Activated T-cell treated with anti-CD3 and anti-CD28 coated beads, Interleukin-2, amount 50 U/mL, for 72 hours (primary cell): ENCODE measurements around the gene MEIS2. TPM values are rescaled to one million over a fixed set of nuclear protein-coding genes. Genes with fewer than 3 reads are reported as not detected.

Experiments
- ATAC-seq, 2 donors: fragments of 150-1000 bp; cut with Tn5 transposase; replicated peaks in 1 of 2; 2 replicates each; pipeline ENCODE4 v1.10.0; 2021; ENCODE audit warnings: moderate library complexity in 2 of 2, mild to moderate bottlenecking in 1 of 2
- DNase-seq, 2 donors: peaks; one replicate each; pipeline ENCODE4 v3.0.0; 2021 to 2022; ENCODE audit warnings: mixed read lengths in 1 of 2
- H3K27ac Mint-ChIP-seq: one replicate; pipeline ENCODE4 v1.8.0; 2022; ENCODE audit warnings: mild to moderate bottlenecking, moderate library complexity, mixed read lengths
- H3K27me3 Mint-ChIP-seq: one replicate; pipeline ENCODE4 v1.8.0; 2022; ENCODE audit warnings: low read depth, mixed read lengths
- H3K36me3 Mint-ChIP-seq, 2 donors: one replicate each; pipeline ENCODE4 v1.8.0; 2022; ENCODE audit warnings: mixed read lengths in 2 of 2, mild to moderate bottlenecking in 1 of 2; ENCODE audit not compliant: insufficient read depth in 2 of 2
- H3K4me1 Mint-ChIP-seq: one replicate; pipeline ENCODE4 v1.8.0; 2022; ENCODE audit warnings: low read depth, mixed read lengths
- H3K4me3 Mint-ChIP-seq, 2 donors: one replicate each; pipeline ENCODE4 v1.8.0; 2022; ENCODE audit warnings: mild to moderate bottlenecking in 2 of 2, mixed read lengths in 2 of 2, moderate library complexity in 2 of 2
- H3K9me3 Mint-ChIP-seq, 2 donors: one replicate each; pipeline ENCODE4 v1.8.0; 2022; ENCODE audit warnings: mixed read lengths in 2 of 2
- total RNA-seq, 2 donors: library from RNA; stranded (reverse); gene quantifications; one replicate each; pipeline ENCODE4 v1.2.3, GENCODE V29; 2022

The MEIS2 gene
- total RNA-seq, result under 1 TPM in 1 of 2 donors, not detected in 1; 0.19 TPM

DNA sequence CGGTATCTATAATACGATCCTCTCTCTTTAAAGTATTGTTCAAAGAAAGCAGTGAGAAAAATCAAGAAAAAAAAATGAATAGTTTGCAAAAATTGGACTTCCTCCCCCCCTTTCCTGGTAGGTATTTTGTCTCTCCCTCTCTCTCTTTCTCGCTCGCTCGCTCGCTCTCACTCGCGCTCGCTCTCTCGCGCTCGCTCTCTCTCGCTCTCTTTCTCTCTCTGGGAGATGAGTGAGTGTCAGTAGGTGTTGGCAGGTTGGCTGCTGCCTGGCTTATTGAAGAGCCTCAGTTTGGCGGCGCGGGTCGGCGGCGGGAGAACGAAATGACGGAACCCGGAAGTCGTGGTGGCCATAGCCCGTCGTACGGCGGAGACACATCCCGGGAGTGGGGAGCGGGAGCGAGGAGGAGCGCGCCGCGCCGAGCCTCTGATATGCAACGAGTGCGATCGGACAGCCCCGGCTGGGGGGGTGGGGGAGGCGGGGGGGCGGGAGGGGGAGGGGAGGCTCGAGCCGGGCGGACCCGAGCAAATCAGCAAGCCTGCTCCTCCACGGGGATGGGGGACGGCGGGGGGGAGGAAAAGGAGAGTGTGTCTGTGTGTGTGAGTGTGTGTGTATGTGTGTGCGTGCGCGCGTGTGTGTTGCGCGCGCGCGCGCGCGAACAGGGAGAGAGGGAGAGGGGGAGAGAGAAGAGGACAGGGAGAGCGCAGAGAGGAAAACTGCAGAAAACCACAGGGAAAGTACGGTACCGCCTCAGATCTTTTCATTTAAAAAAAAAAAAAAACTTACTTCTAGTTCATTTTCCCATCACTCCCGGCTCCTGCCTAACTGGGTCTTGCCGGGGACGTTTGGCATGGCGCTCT is at the start of gene MEIS2:
TSS of gene MEIS2 (minus strand) at position 441 of the 857 bp plus-strand sequence. CDS start 1,083 bp downstream, outside the sequence.
- DNase-seq, result peak; percentile 58 to 62
- peaks cover 11 to 15% of the 10 kb centered on the region in 2 donors for H3K36me3 Mint-ChIP-seq
- H3K4me1 Mint-ChIP-seq, result peaks cover 47% of the 10 kb centered on the region
- peaks cover 89% of the 10 kb centered on the region for H3K27me3 Mint-ChIP-seq
- H3K4me3 Mint-ChIP-seq, result peak within 1 kb of the TSS; percentile 85 to 95
- peak; percentile 54 to 59 for ATAC-seq
- H3K27ac Mint-ChIP-seq, result peak within 1 kb of the TSS; percentile 91
- H3K9me3 Mint-ChIP-seq, result peaks cover 0 to 4% of the 10 kb centered on the region in 2 donors

DNA sequence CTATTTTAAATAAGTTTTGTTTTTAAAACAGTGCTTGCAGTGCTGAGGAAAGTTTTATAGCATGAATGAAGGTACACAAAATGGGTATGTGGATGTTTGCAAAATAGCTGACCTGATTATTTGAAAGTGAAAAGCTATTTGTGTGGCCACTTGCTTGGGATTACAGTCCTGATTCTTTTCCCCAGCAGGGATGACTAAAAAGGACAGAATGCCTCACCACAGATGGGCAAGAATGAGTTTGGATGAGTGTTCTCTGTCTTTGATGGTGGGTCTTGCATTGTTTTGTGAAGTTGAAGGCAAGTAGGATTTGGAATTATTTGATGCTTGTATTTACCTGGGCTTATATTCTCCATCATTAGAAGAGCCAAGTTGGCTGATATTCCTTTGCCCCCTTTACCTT is 48.8 kb upstream of the MEIS2 start:
- H3K4me1 Mint-ChIP-seq, result no peaks in the 10 kb centered on the region
- no peaks in the 10 kb centered on the region for H3K36me3 Mint-ChIP-seq
- no peak overlapping the region for H3K4me3 Mint-ChIP-seq
- no peaks in the 10 kb centered on the region for H3K27me3 Mint-ChIP-seq
- H3K9me3 Mint-ChIP-seq, result no peaks in the 10 kb centered on the region
- H3K27ac Mint-ChIP-seq, result no peak overlapping the region
- no peak for ATAC-seq
- no peak for DNase-seq

DNA sequence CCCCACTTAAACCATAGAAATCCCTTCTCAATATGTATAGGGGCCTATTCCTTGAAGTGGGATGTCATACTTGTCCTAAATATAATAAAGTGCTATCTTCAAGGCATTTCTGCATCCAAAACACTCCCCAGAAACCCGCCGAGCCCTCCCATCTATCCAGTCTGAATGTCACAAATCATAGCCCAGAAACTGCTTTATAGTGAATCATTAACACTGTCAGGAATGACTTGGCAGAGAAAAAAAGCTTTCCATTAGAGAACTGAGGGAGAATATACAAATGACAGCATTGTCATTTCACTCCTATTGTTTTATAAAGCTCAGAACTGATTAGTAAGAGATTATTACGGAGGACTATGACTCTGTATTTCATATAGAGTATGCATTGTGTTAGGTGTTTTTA is 48.4 kb upstream of the MEIS2 start:
- no peak for DNase-seq
- H3K36me3 Mint-ChIP-seq, result no peaks in the 10 kb centered on the region
- H3K27ac Mint-ChIP-seq, result no peak overlapping the region
- H3K4me1 Mint-ChIP-seq, result no peaks in the 10 kb centered on the region
- no peak overlapping the region for H3K4me3 Mint-ChIP-seq
- no peaks in the 10 kb centered on the region for H3K9me3 Mint-ChIP-seq
- H3K27me3 Mint-ChIP-seq, result no peaks in the 10 kb centered on the region
- no peak for ATAC-seq

DNA sequence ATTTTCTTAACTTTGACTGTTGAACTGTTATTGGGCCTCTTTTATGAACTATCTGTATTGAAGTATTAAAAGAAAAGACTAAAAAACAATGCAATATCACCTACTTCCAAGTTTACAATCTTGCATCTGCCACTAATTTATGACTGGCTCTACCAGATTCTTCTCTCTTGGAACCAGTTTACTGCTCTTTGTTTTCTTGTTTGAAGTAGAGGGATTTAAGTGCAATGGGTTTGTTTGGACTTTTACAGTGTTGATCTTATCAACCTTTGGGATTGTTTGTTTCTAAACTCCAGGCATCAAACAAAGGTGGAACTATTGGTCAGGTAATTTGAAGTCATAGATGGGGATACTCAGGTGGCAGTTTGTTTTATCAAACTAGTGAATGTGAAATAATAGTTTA is 43.0 kb upstream of the MEIS2 start:
- DNase-seq (no peak), ATAC-seq (no peak)
- H3K9me3 Mint-ChIP-seq, result no peaks in the 10 kb centered on the region
- peaks cover 10% of the 10 kb centered on the region for H3K27me3 Mint-ChIP-seq
- no peaks in the 10 kb centered on the region for H3K36me3 Mint-ChIP-seq
- no peaks in the 10 kb centered on the region for H3K4me1 Mint-ChIP-seq
- H3K27ac Mint-ChIP-seq, result no peak overlapping the region
- no peak overlapping the region for H3K4me3 Mint-ChIP-seq

DNA sequence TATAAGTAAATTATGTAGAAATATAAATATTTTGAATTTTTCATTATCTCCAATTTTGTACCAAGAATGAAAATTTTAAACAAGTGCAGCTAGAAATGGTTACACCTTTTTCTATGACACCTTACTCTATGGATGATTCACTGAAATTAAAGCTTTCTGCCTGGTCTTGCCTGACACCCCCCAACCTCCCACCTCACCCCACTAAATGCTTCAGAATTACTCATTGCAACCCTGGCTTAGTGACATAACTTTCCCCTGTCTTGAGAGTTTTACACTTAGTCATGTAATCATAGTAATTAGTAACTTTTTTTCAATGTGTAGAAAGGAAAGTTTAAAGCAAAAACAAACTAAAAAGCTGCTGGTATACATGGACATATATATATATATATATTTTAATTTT is 42.0 kb upstream of the MEIS2 start:
- no peak for DNase-seq
- no peak for ATAC-seq
- no peaks in the 10 kb centered on the region for H3K9me3 Mint-ChIP-seq
- no peaks in the 10 kb centered on the region for H3K36me3 Mint-ChIP-seq
- H3K27me3 Mint-ChIP-seq, result peaks cover 10% of the 10 kb centered on the region
- no peak overlapping the region for H3K27ac Mint-ChIP-seq
- H3K4me3 Mint-ChIP-seq, result no peak overlapping the region
- no peaks in the 10 kb centered on the region for H3K4me1 Mint-ChIP-seq

DNA sequence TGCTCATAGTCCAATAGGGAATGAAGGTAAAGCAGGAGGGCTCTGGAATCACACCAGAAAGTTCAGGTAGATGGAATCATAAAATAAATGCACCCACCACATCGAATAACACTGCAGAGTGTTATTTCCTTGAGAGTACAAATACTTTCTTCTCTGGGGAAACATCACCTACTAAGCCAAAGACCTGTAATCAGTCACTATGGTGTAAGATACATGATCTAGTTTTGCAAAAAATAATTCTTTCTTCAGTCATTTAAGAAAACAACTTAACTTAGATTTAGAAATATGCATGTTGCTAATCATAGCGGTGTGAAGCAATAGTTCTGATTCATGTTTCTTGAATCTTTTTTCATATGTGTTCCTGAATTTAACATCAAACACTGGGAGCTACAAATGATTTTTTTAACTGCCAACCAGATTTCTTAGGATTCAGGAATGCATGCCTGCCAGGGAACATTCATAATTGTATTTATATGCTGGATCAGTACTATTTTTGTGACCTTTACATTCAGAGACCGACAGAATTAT is 40.2 kb upstream of the MEIS2 start:
- Mint-ChIP-seq H3K4me3 (no peak overlapping the region), H3K27ac (no peak overlapping the region), H3K9me3 (no peaks in the 10 kb centered on the region), H3K27me3 (peaks cover 10% of the 10 kb centered on the region), H3K4me1 (no peaks in the 10 kb centered on the region), H3K36me3 (no peaks in the 10 kb centered on the region)
- ATAC-seq, result no peak
- DNase-seq, result no peak

DNA sequence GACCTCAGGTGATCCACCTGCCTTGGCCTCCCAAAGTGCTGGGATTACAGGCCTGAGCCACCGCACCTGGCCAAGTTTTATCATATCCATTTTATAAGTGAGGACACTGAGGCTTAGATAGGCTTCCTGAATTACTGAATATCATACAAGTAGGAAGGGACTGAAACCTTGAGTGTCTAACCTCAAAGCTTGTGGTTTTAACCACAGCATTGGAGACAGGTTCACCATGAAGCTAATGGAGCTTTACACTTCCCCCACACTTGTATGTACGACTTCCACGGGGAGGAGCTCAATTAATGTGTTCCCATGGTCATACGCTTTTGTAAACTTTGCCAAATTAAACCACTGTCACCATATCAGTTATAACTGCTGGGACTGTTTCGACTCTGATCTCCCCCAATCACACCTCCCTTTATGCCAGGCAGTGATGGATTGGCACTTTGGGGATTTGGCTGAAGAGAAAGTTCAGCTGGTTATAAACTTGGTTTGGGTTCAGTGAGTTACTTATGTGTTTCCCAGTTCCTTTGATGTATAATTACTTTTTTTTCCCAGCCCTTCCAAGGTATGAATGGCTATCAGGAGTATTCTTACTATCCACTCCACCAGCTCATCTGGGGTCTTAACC is 38.4 kb upstream of the MEIS2 start:
- DNase-seq (no peak), ATAC-seq (no peak)
- Mint-ChIP-seq H3K4me3 (no peak overlapping the region), H3K9me3 (no peaks in the 10 kb centered on the region), H3K27ac (no peak overlapping the region), H3K4me1 (no peaks in the 10 kb centered on the region), H3K27me3 (peaks cover 10% of the 10 kb centered on the region), H3K36me3 (no peaks in the 10 kb centered on the region)

DNA sequence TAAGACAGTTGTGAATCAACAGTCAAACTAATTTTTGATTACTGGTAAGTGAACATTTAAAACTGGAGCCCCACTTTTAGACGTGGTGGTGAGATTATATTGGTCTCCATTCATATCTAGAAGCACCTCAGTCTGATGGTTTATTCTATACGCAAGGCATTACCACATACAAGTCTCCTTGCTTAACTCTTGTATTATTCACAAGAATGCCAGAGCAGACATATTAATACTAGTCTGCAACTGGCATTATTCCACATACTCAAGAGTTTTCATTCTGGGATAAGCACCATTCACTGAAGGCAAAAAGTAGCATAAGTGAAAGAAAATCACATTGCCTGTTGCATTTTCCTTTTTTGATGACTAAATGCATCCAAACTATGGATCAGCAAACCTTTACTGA is 36.9 kb upstream of the MEIS2 start:
- Mint-ChIP-seq H3K4me3 (no peak overlapping the region), H3K27ac (no peak overlapping the region), H3K36me3 (no peaks in the 10 kb centered on the region), H3K4me1 (no peaks in the 10 kb centered on the region), H3K9me3 (no peaks in the 10 kb centered on the region), H3K27me3 (peaks cover 21% of the 10 kb centered on the region)
- ATAC-seq, result no peak
- DNase-seq, result no peak

DNA sequence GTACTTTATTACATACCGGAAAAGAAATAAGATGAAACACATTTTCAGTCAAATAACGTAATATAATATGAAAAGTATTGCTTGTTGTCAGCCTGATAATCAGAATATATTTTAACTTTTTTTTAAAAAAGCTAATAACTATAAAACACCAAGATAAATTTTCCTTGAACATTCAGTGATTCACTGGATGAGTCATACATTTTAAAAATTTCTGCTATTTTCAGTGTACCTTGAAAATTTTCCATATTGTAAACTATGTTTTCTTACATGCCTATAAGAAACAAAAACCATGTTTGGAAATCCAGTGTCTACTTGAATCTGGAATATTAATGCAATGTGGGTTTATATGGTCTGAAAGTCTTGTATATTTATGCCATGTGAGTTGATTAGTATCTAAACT is 36.3 kb upstream of the MEIS2 start:
- Mint-ChIP-seq H3K4me1 (no peaks in the 10 kb centered on the region), H3K27ac (no peak overlapping the region), H3K4me3 (no peak overlapping the region), H3K27me3 (peaks cover 27% of the 10 kb centered on the region), H3K36me3 (no peaks in the 10 kb centered on the region), H3K9me3 (no peaks in the 10 kb centered on the region)
- ATAC-seq (no peak), DNase-seq (no peak)

DNA sequence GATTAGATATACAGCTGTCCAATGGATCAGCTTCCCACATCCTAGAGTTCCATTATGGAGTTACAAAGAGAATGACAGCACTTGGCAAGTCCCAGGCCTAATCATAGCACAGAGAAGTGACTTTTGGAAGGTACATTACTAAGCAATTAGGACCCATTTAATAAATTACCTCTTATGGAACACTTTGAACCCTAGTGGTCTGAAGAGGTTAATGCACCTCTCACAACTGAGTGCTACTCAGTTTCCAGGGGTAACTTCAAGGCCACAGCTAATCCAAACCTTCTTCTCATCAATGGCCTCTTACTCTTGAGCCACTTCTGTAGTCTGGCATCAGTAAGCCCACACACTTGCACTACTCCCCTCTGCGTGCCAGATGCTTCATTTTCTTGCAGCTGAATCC is 34.9 kb upstream of the MEIS2 start:
- no peaks in the 10 kb centered on the region for H3K4me1 Mint-ChIP-seq
- H3K4me3 Mint-ChIP-seq, result no peak overlapping the region
- no peak for DNase-seq
- no peak for ATAC-seq
- no peaks in the 10 kb centered on the region for H3K9me3 Mint-ChIP-seq
- H3K36me3 Mint-ChIP-seq, result no peaks in the 10 kb centered on the region
- H3K27me3 Mint-ChIP-seq, result peaks cover 22% of the 10 kb centered on the region
- H3K27ac Mint-ChIP-seq, result no peak overlapping the region

DNA sequence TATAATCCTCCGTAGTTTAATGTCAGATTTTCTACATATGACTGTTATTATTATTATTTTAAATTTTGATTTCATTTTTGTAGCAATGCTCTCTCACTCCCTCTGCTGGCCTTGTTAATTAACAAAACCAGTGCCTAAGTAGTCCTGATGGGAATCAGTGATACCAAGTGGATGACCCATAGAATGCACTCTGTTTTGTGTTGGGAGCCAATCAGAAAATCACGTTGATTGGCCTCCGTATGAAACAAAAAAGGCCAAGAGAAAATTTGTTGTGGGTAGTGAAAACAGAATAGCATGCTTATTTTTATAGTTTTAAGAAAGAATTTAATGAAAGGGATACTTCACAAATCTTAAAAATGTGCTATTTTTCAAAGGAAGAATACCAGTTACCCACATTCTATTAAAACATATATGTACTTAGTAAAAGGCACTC is 34.4 kb upstream of the MEIS2 start:
- H3K4me1 Mint-ChIP-seq, result no peaks in the 10 kb centered on the region
- no peaks in the 10 kb centered on the region for H3K9me3 Mint-ChIP-seq
- ATAC-seq, result no peak
- no peak for DNase-seq
- peaks cover 22% of the 10 kb centered on the region for H3K27me3 Mint-ChIP-seq
- no peaks in the 10 kb centered on the region for H3K36me3 Mint-ChIP-seq
- H3K27ac Mint-ChIP-seq, result no peak overlapping the region
- H3K4me3 Mint-ChIP-seq, result no peak overlapping the region

DNA sequence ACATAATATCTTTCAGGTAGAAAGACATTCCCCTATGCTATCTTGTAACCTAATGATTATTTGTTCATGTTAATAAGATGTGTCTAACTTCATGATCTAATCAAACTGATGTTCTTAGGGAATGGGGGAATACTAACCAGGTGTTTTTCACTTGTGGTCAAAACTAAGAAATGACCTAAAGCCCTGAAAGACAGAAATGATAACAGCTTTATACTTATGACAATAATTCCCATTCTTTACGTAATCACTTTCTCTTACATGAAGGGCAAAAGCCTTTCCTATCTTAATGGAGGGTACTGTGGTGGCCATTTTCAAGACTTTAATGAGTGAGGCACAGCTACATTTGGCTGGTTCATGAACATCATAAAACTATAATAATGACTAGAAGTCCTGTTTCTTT is 33.9 kb upstream of the MEIS2 start:
- Mint-ChIP-seq H3K4me1 (no peaks in the 10 kb centered on the region), H3K27me3 (peaks cover 18% of the 10 kb centered on the region), H3K9me3 (no peaks in the 10 kb centered on the region), H3K36me3 (no peaks in the 10 kb centered on the region), H3K4me3 (no peak overlapping the region), H3K27ac (no peak overlapping the region)
- DNase-seq (no peak), ATAC-seq (no peak)

DNA sequence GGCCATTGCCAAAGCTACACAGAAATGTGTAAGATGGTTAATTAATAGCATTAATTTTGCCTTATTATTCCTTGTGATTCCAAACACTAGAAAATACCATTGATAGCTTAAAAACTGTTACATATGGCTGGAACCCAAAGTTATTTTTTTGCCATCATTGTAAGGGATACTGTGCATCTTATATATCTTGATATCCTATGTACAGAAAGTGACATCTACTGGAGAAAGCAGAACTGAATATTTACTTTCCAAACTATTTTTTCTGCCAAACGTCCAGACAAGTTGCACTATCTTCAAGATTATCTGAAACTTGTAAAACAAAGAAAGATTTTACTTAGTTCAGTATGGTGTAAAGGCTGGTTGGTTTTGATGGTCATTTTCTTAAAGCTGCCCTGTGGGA is 33.3 kb upstream of the MEIS2 start:
- Mint-ChIP-seq H3K36me3 (no peaks in the 10 kb centered on the region), H3K27me3 (peaks cover 17% of the 10 kb centered on the region), H3K4me1 (no peaks in the 10 kb centered on the region), H3K4me3 (no peak overlapping the region), H3K27ac (no peak overlapping the region), H3K9me3 (no peaks in the 10 kb centered on the region)
- DNase-seq (no peak), ATAC-seq (no peak)
